ENCODE data around the gene HTRA2. TPM values are rescaled to one million over a fixed set of nuclear protein-coding genes. Genes with fewer than 3 reads are reported as not detected.
A peak's percentile ranks its signal among the peaks of the same experiment; 100 is the strongest.

The HTRA2 gene
- total and polyA plus RNA-seq, 2 experiments from 2014 or later: 34.0 to 35.2 TPM

DNA sequence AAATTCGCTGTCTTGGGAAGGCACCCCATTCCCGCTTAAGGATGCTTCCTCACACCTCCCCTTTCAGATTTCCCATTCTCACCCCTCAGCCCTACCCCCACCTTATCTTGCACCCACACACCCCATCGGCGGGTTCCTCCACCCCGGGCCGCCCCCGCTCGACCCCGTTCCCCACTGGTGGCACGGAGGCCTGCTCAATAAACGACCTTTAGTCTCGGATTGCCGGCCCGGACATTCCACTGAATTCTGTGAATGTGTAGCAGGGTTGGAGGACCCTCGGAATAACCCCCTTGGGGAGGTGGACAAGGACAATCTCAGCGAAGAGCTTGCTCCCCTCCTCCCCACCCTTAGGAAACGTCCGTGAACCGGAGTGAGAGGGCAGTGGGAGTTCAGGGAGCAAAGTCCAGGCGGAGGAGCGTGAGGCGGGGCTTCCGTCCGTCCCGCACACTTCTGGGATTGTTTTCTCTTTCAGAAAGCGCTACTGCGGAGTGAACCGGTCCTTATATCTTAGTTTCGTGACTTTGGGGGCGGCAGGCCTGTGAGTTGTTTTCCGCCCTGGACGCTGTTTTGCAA is 27.5 kb upstream of the HTRA2 start:
- Histone ChIP-seq H4K20me1 (ENCODE audit: insufficient read depth) (no peaks in the 10 kb centered on the region), H3K9me2 (ENCODE audit: insufficient read depth) (no peaks in the 10 kb centered on the region), H3F3A (ENCODE audit: insufficient read depth) (peaks cover 18% of the 10 kb centered on the region), H3K4me1 (ENCODE audit: insufficient read depth) (peaks cover 33% of the 10 kb centered on the region), H3K9me3 (ENCODE audit: low read depth) (no peaks in the 10 kb centered on the region), H3K27ac (no peak overlapping the region), H2AFZ (peak overlapping the region; percentile 84), H3K4me3 (peak overlapping the region; percentile 76), H3K36me3 (ENCODE audit: low read depth) (no peaks in the 10 kb centered on the region), H3K79me2 (ENCODE audit: insufficient read depth) (peaks cover 26% of the 10 kb centered on the region), H3K4me2 (ENCODE audit: unreplicated experiment) (peak overlapping the region; percentile 92), H3K27me3 (replicated peaks; ENCODE audit: insufficient read depth) (no peaks in the 10 kb centered on the region), H3K9ac (peak overlapping the region; percentile 74)
- DNase-seq: peak; percentile 39
- no peak for TF ChIP-seq EZH2 (IDR thresholded peaks at IDR 0.05; ENCODE audit: insufficient read depth, poor library complexity, severe bottlenecking)
- no peak for TF ChIP-seq EZH2phosphoT487 (IDR thresholded peaks at IDR 0.05; ENCODE audit: insufficient read depth, low read depth)
- WGBS, 2 experiments (ENCODE audit: low coverage in 1 of 2, low lambda C conversion rate in 2 of 2, missing lambda C conversion rate in 2 of 2): 32 to 35% methylated on average over 32 of the region's 32 CpGs
- in situ Hi-C loops (cut with MboI): loop anchor here (5.0 kb wide), 1 partner anchor 85 kb away; no protein-coding TSS in a partner anchor

DNA sequence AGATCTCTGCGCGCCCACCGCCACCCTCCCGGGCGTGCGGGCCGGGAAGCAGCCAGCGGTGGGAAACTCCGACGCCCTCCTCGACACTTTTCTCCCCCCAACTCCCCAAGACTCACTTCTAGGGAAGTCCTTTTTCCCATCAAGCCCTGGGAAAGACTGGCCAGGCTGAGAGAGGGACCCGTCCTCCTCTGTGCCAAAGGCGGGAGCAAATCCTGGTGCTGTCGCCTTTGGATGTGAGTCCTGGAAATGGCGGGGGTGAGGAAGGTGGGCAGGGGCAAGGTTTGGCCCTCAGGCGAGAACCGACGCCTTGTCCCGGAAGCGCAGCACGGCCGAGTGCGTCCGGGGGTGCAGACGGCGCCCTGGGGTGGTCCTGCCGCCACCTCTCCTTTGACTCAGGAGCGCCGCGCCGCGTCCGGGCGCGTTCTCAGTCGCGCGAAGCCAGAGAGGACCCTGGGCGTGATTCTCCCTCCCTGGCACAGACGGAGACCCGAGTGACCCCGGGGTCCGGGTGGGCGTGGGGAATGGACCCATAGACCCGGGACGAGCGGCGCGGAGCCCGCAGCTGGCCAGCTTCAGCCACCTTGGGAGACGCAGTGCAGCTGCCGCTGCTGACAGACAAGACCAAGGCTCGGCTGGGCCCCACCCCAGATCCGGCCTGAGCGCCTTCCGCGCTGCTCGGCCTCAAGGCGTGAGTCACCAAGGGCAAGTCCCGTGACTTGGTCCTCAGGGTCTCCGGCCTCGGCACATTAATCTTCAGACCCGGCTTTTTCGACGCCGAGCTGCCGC is 26.8 kb upstream of the HTRA2 start:
- no peaks in the 10 kb centered on the region for H3K27me3 ChIP-seq (replicated peaks; ENCODE audit: insufficient read depth)
- TF ChIP-seq EZH2 (IDR thresholded peaks at IDR 0.05; ENCODE audit: insufficient read depth, poor library complexity, severe bottlenecking) (no peak), EZH2phosphoT487 (IDR thresholded peaks at IDR 0.05; ENCODE audit: insufficient read depth, low read depth) (no peak)
- H3K4me1 ChIP-seq (ENCODE audit: insufficient read depth): peaks cover 33% of the 10 kb centered on the region
- H3F3A ChIP-seq (ENCODE audit: insufficient read depth): peaks cover 18% of the 10 kb centered on the region
- H2AFZ ChIP-seq: peak overlapping the region; percentile 84
- H3K9me2 ChIP-seq (ENCODE audit: insufficient read depth): no peaks in the 10 kb centered on the region
- peaks cover 26% of the 10 kb centered on the region for H3K79me2 ChIP-seq (ENCODE audit: insufficient read depth)
- peak overlapping the region; percentile 92 for H3K4me2 ChIP-seq (ENCODE audit: unreplicated experiment)
- peak overlapping the region; percentile 56 for H3K27ac ChIP-seq
- no peaks in the 10 kb centered on the region for H4K20me1 ChIP-seq (ENCODE audit: insufficient read depth)
- H3K9ac ChIP-seq: peak overlapping the region; percentile 74
- H3K4me3 ChIP-seq: peak overlapping the region; percentile 76
- no peaks in the 10 kb centered on the region for H3K9me3 ChIP-seq (ENCODE audit: low read depth)
- DNase-seq: peak; percentile 93
- in situ Hi-C loops (cut with MboI): loop anchor here (5.0 kb wide), 1 partner anchor 84 kb away; no protein-coding TSS in a partner anchor
- no peaks in the 10 kb centered on the region for H3K36me3 ChIP-seq (ENCODE audit: low read depth)
- WGBS, 2 experiments (ENCODE audit: low coverage in 1 of 2, low lambda C conversion rate in 2 of 2, missing lambda C conversion rate in 2 of 2): 2% methylated on average over 24 to 54 of the region's 67 CpGs

DNA sequence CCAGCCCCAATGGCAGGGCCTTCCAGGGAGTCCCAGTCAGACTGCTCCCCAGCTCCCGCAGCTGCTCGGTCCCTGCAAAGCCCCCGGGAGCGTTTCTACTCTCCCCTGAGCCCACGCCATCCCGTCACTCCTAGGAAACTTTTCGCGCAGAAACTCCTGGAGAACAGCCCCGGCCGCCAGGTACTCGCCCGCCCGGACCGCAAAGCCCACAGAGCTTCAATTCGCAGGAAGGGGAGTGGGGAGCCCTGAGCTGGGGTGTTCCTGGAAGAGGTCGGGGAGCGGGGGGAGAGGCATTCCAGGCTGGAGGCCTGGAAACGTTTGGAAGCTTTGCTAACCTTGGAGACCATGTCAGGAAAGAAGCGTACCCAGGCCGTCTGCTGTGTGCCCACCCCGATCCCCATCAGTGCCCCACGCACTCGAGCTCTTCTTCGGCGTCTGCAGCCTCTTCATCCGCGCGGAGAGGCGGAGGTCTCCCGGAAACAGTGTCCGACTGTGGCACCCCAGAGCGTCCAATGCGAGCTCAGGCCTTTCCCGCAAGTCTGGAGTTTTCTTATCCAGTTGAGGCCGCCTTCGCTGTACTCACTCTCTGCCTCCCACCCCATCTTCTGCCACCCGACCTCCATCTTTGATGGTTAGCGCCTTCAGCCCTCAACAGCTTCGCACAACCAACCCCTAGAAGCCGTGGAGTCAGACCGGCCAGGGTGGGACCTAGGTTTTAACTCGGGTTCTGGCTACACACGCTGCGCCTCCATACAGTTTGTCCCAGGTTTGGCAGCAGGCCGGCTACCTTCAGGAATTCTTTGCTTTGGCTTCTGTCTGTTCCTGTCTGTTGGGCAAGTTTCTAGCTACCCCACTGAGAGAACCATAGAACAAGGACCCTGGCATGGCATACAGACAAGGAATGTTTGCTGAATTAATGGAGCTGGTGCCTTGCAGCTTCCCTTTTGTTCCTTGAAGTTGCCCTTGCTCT is 25.9 kb upstream of the HTRA2 start:
- Histone ChIP-seq H3F3A (ENCODE audit: insufficient read depth) (peaks cover 18% of the 10 kb centered on the region), H3K79me2 (ENCODE audit: insufficient read depth) (peaks cover 26% of the 10 kb centered on the region), H3K4me3 (peak overlapping the region; percentile 76), H2AFZ (peak overlapping the region; percentile 84), H4K20me1 (ENCODE audit: insufficient read depth) (no peaks in the 10 kb centered on the region), H3K9me2 (ENCODE audit: insufficient read depth) (no peaks in the 10 kb centered on the region), H3K36me3 (ENCODE audit: low read depth) (no peaks in the 10 kb centered on the region), H3K9ac (peak overlapping the region; percentile 74), H3K4me2 (ENCODE audit: unreplicated experiment) (peak overlapping the region; percentile 92), H3K27ac (peak overlapping the region; percentile 56), H3K9me3 (ENCODE audit: low read depth) (no peaks in the 10 kb centered on the region), H3K27me3 (replicated peaks; ENCODE audit: insufficient read depth) (no peaks in the 10 kb centered on the region), H3K4me1 (ENCODE audit: insufficient read depth) (peaks cover 27% of the 10 kb centered on the region)
- TF ChIP-seq EZH2phosphoT487 (IDR thresholded peaks at IDR 0.05; ENCODE audit: insufficient read depth, low read depth): no peak
- TF ChIP-seq EZH2 (IDR thresholded peaks at IDR 0.05; ENCODE audit: insufficient read depth, poor library complexity, severe bottlenecking): no peak
- in situ Hi-C loops (cut with MboI): loop anchor here (5.0 kb wide), 1 partner anchor 84 kb away; no protein-coding TSS in a partner anchor
- 51 to 59% methylated on average over 29 to 45 of the region's 45 CpGs for WGBS, 2 experiments (ENCODE audit: low coverage in 1 of 2, low lambda C conversion rate in 2 of 2, missing lambda C conversion rate in 2 of 2)
- no peak for DNase-seq

DNA sequence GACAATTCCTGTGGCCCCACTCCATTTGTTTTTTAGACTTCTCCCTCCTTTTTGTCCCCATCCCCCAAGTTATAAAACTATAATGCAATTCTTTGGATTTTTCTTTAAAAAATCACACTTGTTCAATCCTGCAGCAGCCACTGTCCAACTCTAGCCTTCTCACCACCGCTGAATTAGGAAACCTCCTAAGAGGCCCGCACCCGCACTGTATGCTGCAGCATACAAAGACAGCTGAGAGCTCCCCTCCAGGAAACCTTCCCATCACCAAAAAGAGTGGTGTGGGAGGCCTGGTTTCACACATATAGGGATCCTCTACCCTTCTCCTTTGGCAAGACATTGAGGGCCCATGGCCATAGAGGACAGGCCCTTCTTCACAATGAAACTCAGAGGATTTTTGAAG is 25.1 kb upstream of the HTRA2 start:
- H3K79me2 ChIP-seq (ENCODE audit: insufficient read depth): peaks cover 26% of the 10 kb centered on the region
- TF ChIP-seq EZH2 (IDR thresholded peaks at IDR 0.05; ENCODE audit: insufficient read depth, poor library complexity, severe bottlenecking) (no peak), EZH2phosphoT487 (IDR thresholded peaks at IDR 0.05; ENCODE audit: insufficient read depth, low read depth) (no peak)
- no peaks in the 10 kb centered on the region for H3K9me2 ChIP-seq (ENCODE audit: insufficient read depth)
- H3K4me2 ChIP-seq (ENCODE audit: unreplicated experiment): no peak overlapping the region
- in situ Hi-C loops (cut with MboI): loop anchor here (5.0 kb wide), 1 partner anchor 83 kb away; no protein-coding TSS in a partner anchor
- H3K4me3 ChIP-seq: no peak overlapping the region
- peaks cover 18% of the 10 kb centered on the region for H3F3A ChIP-seq (ENCODE audit: insufficient read depth)
- peak; percentile 18 for DNase-seq
- H3K36me3 ChIP-seq (ENCODE audit: low read depth): no peaks in the 10 kb centered on the region
- no peak overlapping the region for H3K27ac ChIP-seq
- no peak overlapping the region for H3K9ac ChIP-seq
- peaks cover 27% of the 10 kb centered on the region for H3K4me1 ChIP-seq (ENCODE audit: insufficient read depth)
- 81% methylated on average over 3 of the region's 3 CpGs for WGBS, 2 experiments (ENCODE audit: low coverage in 1 of 2, low lambda C conversion rate in 2 of 2, missing lambda C conversion rate in 2 of 2)
- no peak overlapping the region for H2AFZ ChIP-seq
- H3K27me3 ChIP-seq (replicated peaks; ENCODE audit: insufficient read depth): no peaks in the 10 kb centered on the region
- H4K20me1 ChIP-seq (ENCODE audit: insufficient read depth): no peaks in the 10 kb centered on the region
- H3K9me3 ChIP-seq (ENCODE audit: low read depth): no peaks in the 10 kb centered on the region
